HL-60/S4 treated with retinoic acid at 250 ng/mL for 4 days and 3 days (cell line): ENCODE measurements around the gene ADAMTSL4.
"Not testable (repeated sequence)": the region's sequence is repeated elsewhere in the genome, so short reads cannot be mapped to it uniquely, and the experiment has no call there.

ENCODE experiments used
- in situ Hi-C: fragments of 300-500 bp; cut with MboI; formaldehyde crosslinking; loops from 2 replicates; pipeline ENCODE4 v1.7.0; 2022; ENCODE audit warnings: low sequenced_read_pairs

Gene ADAMTSL4

GRCh38 chr1:150565240-150565991 lies 16.2 kb downstream of the ADAMTSL4 start:
- in situ Hi-C loops = loop anchor here (10.0 kb wide), 1 partner anchor 59 kb away; the partner anchor contains the start of gene ENSA

GRCh38 chr1:150566589-150567340 lies 17.6 kb downstream of the ADAMTSL4 start:
- in situ Hi-C loops = loop anchor here (10.0 kb wide), 1 partner anchor 58 kb away; the partner anchor contains the start of gene ENSA

- in situ Hi-C loops = loop anchor here (10.0 kb wide), 1 partner anchor 57 kb away; the partner anchor contains the start of gene ENSA
Measured at GRCh38 chr1:150567341-150567716, 18.1 kb downstream of the ADAMTSL4 start.

GRCh38 chr1:150567717-150568593 lies 18.7 kb downstream of the ADAMTSL4 start:
- in situ Hi-C loops = loop anchor here (10.0 kb wide), 1 partner anchor 57 kb away; the partner anchor contains the start of gene ENSA

- in situ Hi-C loops = loop anchor here (10.0 kb wide), 1 partner anchor 56 kb away; the partner anchor contains the start of gene ENSA
Measured at GRCh38 chr1:150568594-150568966, 19.4 kb downstream of the ADAMTSL4 start.

GRCh38 chr1:150572918-150573647 lies 23.9 kb downstream of the ADAMTSL4 start:
- in situ Hi-C loops = no loop called here

GRCh38 chr1:150573648-150574071 lies 24.5 kb downstream of the ADAMTSL4 start:
- in situ Hi-C loops = not testable (repeated sequence)

- in situ Hi-C loops = no loop called here
Measured at GRCh38 chr1:150574260-150575071, 25.3 kb downstream of the ADAMTSL4 start.

GRCh38 chr1:150575072-150575489 lies 25.9 kb downstream of the ADAMTSL4 start:
- in situ Hi-C loops = no loop called here

GRCh38 chr1:150575518-150576366 lies 26.5 kb downstream of the ADAMTSL4 start:
- in situ Hi-C loops = no loop called here

- in situ Hi-C loops = no loop called here
Measured at GRCh38 chr1:150576367-150576711, 27.1 kb downstream of the ADAMTSL4 start.

- in situ Hi-C loops = no loop called here
Measured at GRCh38 chr1:150576794-150577556, 27.8 kb downstream of the ADAMTSL4 start.

GRCh38 chr1:150577557-150578271 lies 28.5 kb downstream of the ADAMTSL4 start:
- in situ Hi-C loops = no loop called here

GRCh38 chr1:150578272-150579109 lies 29.3 kb downstream of the ADAMTSL4 start:
- in situ Hi-C loops = no loop called here

GRCh38 chr1:150579110-150579944 lies 30.1 kb downstream of the ADAMTSL4 start, which contains the start of gene MCL1:
Gene MCL1 (minus strand): TSS chr1:150579610. CDS start chr1:150579530, 80 bp downstream.
- in situ Hi-C loops = no loop called here
